GM20431 (cell line): ENCODE results near the gene CYP4A22.

ENCODE experiments used
- in situ Hi-C: fragments of 300-500 bp; cut with MseI, MboI; formaldehyde crosslinking; loops from one replicate; pipeline ENCODE4 v1.15.0; 2020; ENCODE audit warnings: low sequenced_read_pairs; ENCODE audit not compliant: unreplicated experiment

CYP4A22 gene

GRCh38 chr1:47183308-47184089 lies 46.3 kb downstream of the CYP4A22 start:
- in situ Hi-C loops: loop anchor here (25.0 kb wide), 1 partner anchor 529 kb away; no protein-coding TSS in a partner anchor

- in situ Hi-C loops: loop anchor here (25.0 kb wide), 1 partner anchor 528 kb away; no protein-coding TSS in a partner anchor
These were observed 47.0 kb downstream of the CYP4A22 start for GRCh38 chr1:47184090-47184821.

GRCh38 chr1:47184822-47185677 lies 47.8 kb downstream of the CYP4A22 start:
- in situ Hi-C loops: loop anchor here (25.0 kb wide), 1 partner anchor 527 kb away; no protein-coding TSS in a partner anchor

GRCh38 chr1:47186267-47187185 lies 49.3 kb downstream of the CYP4A22 start:
- in situ Hi-C loops: loop anchor here (25.0 kb wide), 1 partner anchor 526 kb away; no protein-coding TSS in a partner anchor

GRCh38 chr1:47187231-47187925 lies 50.1 kb downstream of the CYP4A22 start:
- in situ Hi-C loops: loop anchor here (25.0 kb wide), 1 partner anchor 525 kb away; no protein-coding TSS in a partner anchor

GRCh38 chr1:47187926-47188250 lies 50.6 kb downstream of the CYP4A22 start:
- in situ Hi-C loops: loop anchor here (25.0 kb wide), 1 partner anchor 524 kb away; no protein-coding TSS in a partner anchor

- in situ Hi-C loops: loop anchor here (25.0 kb wide), 1 partner anchor 523 kb away; no protein-coding TSS in a partner anchor
These were observed 51.8 kb downstream of the CYP4A22 start for GRCh38 chr1:47188791-47189785.

- in situ Hi-C loops: loop anchor here (25.0 kb wide), 1 partner anchor 522 kb away; no protein-coding TSS in a partner anchor
These were observed 52.7 kb downstream of the CYP4A22 start, which contains the start of gene PDZK1IP1 for GRCh38 chr1:47189844-47190508. Gene PDZK1IP1, minus strand, starts transcription at chr1:47190036. Its CDS starts 104 bp downstream, at chr1:47189932.

- in situ Hi-C loops: loop anchor here (25.0 kb wide), 1 partner anchor 522 kb away; no protein-coding TSS in a partner anchor
These were observed 53.2 kb downstream of the CYP4A22 start for GRCh38 chr1:47190509-47190855.

- in situ Hi-C loops: loop anchor here (25.0 kb wide), 1 partner anchor 521 kb away; no protein-coding TSS in a partner anchor
These were observed 53.6 kb downstream of the CYP4A22 start for GRCh38 chr1:47190857-47191256.

GRCh38 chr1:47191940-47192457 lies 54.8 kb downstream of the CYP4A22 start:
- in situ Hi-C loops: loop anchor here (25.0 kb wide), 1 partner anchor 520 kb away; no protein-coding TSS in a partner anchor

GRCh38 chr1:47192458-47193384 lies 55.5 kb downstream of the CYP4A22 start:
- in situ Hi-C loops: loop anchor here (25.0 kb wide), 1 partner anchor 520 kb away; no protein-coding TSS in a partner anchor

- in situ Hi-C loops: loop anchor here (25.0 kb wide), 1 partner anchor 519 kb away; no protein-coding TSS in a partner anchor
These were observed 56.3 kb downstream of the CYP4A22 start for GRCh38 chr1:47193496-47193895.

GRCh38 chr1:47194311-47194710 lies 57.1 kb downstream of the CYP4A22 start:
- in situ Hi-C loops: loop anchor here (25.0 kb wide), 1 partner anchor 518 kb away; no protein-coding TSS in a partner anchor

GRCh38 chr1:47195981-47196380 lies 58.7 kb downstream of the CYP4A22 start:
- in situ Hi-C loops: loop anchor here (25.0 kb wide), 1 partner anchor 516 kb away; no protein-coding TSS in a partner anchor
